8988T (cell line): ENCODE results near the gene SIRT7.
"Not testable (repeated sequence)": the region's sequence is repeated elsewhere in the genome, so short reads cannot be mapped to it uniquely, and the experiment has no call there.

Source experiments
- DNase-seq: peaks from one replicate; pipeline ENCODE4 v3.0.0; 2011

SIRT7 gene

DNA sequence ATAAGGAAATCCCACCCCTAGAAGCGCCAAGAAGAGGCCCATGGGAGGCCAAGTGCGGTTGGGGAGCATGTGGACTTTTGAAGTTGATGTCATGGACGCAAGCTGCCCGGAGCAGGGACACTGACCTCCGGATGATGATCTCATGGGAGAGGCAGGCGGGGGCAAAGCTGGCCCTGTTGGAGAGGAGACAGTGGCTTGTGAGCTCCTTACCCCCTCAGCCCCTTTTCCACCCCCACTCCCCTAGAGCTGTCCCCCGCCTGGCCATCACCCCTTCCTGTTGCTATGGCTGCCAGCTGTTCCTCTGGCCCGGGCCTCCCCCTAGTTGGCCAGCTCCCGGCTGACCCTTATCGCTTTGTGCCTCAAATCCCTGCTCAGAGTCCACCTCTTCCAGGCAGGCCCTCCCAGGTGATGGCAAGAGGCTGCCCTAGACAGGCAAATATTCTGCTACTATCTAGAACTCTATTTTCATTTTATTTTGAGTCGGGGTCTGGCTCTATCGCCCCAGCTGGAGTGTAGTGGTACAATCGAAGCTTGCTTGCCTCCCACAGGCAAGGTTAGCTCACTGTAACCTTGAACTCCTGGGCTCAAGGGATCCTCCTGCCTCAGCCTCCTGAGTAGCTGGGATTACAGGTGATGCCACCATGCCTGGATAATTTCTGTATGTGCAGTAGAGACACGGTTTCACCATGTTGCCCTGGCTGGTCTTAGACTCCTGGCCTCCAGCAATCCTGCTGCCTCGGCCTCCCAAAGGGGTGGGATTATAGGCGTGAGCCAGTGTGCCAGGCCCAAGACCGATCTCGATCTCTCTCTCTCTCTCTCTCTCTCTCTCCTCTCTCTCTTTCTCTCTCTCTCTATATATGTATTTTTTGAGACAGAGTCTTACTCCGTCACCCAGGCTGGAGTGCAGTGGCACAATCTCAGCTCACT, 36.4 kb upstream of the SIRT7 start:
- no peak for DNase-seq

DNA sequence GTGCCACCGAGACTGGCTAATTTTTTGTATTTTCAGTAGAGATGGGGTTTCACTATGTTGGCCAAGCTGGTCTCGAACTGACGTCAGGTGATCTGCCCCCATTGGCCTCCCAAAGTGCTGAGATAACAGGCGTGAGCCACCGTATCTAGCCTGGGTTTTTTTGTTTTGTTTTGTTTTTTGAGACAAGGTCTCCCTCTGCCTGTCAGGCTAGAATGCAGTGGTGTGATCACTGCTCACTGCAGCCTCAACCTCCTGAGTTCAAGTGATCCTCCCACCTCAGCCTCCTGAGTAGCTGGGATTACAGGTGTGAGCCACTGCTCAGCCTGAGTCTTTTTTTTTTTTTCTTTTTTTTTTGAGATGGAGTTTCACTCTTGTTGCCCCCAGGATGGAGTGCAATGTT, 35.5 kb upstream of the SIRT7 start:
- not testable (repeated sequence) for DNase-seq

DNA sequence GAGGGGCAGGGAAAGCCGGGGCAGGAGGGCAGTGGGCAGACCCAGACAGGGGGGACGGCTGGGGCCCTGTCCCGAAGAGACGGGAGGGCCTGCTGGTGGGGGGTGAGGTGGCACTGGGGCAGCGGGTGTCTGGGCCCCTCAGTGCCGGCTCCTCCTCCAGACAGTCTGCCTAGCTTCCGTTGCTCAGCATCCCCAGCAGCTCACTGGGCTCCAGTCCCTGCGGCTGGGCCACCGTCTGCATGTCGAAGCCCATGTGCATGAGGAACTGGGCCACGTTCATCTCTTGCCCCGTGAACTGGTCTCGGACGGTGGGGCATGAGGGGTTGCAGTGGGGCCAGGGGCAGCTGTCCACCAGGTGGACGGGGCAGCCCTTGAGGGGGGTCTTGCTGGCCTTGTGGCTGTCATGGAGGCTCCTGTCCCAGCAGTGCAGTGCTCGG, 34.8 kb upstream of the SIRT7 start:
- DNase-seq: no peak

DNA sequence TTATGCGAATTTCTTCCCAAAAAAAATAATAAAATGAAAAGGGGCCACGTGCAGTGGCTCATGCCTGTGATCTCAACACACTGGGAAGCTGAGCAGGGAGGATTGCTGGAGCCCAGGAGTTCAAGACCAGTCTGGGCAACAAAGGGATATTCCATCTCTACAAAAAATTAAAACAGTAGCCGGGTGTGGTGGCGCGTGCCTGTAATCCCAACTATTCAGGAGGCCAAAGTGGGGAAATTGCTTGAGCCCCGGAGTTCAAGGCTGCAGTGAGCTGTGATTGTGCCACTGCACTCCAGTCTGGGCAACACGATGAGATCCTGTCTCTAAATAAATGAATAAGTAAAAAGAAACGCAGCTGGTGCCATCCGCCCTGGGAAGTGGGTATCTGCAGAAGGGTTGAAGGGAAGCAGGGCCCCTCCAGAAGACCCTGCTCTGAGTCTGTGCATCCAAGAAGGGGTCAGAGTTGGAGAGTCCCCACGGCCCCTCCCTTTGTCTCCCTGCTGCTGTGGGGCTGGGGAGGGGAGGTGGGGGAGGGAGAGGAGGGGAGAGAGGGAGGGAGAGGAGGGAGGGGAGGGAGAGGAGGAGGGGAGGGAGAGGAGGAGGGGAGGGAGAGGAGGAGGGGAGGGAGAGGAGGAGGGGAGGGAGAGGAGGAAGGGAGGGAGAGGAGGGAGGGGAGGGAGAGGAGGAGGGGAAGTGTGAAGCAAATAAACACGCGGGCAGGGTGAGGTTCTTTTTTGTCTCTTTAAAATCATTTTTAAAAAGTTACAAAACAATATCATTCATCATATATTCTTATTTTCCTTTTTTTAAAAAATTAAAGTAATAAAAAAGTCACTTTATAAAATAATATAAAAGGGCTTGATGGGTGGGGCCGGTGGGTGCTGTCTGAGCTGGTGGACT, 34.1 kb upstream of the SIRT7 start:
- DNase-seq: no peak

DNA sequence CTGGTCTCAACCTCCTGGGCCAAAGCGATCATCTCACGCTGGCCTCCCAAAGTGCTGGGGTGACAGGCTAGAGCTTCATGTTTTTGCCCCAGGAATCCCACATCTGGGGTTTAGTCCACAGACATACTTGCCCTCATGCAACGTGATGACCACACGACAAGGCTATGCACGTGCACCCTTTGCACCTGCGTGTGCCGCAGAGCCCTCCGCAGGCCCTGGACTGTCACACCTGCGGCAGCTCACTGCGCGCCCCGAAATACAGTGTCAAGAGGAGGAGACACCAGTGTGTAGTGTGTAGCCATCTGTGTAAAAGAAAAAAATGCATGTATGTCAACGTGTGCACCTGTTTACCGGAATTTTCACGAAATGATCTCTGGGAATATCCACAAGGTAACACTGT, 32.5 kb upstream of the SIRT7 start:
- DNase-seq: no peak

DNA sequence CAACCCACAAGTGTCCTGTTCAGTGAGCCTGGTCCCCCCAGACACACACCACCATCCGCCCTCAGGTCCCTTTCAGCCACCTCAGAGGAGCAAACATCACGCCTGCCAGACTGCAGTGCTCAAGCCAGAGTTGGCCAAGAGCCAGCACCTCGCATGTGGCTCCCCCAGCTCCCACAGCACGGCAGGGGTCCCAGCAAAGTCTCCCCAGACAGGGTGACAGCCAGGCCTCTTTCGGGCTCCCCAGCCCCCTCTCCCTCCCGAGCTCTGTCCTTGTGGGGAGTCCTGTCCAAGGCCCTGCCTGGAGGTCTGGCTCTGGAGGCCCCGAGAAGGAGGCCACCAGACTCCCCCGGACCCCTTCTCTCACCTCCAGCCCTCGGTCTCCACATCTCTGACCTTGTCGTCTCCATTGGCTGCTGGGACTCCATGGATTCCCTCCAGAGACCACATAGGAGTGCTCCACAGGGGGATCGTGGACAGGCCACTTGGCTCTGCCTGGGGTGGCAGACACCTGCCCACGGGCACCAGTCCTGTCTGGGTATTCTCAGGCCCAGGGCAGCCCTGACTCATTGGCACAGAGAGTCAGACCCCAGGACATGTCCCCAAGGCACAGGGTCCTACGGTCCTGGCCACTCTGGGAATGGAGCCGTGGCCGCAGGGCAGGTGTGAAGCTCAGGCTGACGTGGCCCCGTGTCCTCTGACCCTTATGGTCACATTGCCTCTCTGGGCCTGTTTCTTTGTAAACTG, 30.8 kb upstream of the SIRT7 start:
- DNase-seq: no peak

DNA sequence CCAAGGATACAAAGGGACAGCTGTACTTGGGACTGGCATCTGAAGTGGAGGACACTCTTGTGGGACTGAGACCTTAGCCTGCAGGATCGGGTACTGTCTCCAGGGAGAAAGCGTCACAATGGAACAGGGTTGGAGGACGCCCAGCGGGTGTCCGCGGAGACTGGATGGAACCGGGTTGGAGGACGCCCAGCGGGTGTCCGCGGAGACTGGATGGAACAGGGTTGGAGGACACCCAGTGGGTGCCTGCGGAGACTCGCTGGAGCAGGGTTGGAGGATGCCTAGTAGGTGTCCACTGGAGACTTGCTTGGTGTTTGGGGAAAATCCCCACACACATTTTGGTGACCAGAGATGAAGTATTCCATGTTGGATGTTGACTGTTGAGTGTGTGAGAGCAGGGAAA, 29.2 kb upstream of the SIRT7 start, which contains the start of gene MYADML2:
Gene MYADML2 (minus strand): TSS at position 45 of the 400 bp plus-strand sequence. CDS start 5,492 bp downstream, outside the sequence.
- DNase-seq: no peak

DNA sequence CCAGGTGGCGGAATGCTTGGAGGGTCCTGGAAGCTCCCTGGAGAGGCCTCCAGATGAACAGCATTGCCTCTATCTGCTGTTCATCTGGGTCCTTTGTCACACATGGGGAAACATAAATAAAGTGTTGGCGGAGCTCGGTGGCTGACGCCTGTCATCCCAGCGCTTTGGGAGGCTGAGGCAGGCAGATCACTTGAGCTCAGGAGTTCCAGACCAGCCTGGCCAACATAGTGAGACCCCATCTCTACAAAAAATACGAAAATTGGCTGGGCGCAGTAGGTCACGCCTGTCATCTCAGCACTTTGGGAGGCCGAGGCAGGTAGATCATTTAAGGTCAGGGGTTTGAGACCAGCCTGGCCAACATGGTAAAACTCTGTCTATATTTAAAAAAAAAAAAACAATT, 26.9 kb upstream of the SIRT7 start:
- no peak for DNase-seq

DNA sequence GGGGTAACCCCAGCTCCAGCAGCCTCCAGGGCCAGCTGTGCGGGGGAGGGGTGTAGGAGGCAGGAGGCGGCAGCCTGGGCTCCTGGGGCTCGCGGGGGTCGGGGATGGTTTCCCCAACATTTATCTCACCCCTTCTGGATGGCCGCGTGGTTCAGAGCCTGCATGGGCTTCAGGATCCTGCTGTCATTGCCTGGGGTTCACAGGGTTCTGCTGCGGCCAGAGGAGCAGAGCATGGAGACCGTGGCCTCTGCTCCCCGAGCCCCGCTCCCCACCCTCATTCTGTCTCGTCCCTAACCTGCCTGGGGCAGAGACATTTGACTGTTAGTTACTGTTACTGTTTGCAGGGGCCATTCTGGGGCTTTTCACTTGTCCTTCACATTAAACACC, 24.2 kb upstream of the SIRT7 start:
- DNase-seq: no peak

DNA sequence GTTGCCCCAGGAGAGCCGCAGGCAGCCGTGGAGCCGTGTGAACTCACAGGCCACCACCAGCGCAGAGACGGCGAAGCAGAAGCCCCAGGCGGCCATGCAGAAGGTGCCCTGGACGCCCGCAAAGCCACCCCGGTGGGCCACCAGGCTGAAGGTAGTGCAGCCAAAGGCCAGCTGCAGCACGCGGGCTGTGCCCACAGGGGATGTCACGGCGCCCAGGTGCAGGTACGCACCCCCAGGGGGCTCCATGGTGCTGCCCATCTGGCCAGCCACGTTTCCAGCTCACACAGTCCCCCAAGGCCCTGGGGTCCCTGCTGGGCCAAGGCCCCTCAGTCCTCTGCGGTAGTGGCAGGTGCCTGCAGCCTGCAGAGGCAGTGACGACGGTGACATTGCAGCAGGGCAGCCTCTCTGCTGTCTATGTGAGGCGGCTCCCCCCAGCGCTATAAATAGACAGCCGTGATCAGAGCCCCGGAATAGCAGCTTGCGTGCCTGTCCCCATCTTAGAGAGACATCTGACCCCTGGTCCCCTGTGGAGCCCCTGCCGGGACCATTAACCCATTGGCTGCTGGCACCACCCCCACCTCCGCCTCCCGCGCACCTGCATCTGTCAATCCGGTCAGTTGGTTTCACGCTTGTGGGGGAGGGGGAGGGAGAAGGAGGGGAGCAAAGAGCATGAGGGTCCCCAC, 23.6 kb upstream of the SIRT7 start:
- no peak for DNase-seq

DNA sequence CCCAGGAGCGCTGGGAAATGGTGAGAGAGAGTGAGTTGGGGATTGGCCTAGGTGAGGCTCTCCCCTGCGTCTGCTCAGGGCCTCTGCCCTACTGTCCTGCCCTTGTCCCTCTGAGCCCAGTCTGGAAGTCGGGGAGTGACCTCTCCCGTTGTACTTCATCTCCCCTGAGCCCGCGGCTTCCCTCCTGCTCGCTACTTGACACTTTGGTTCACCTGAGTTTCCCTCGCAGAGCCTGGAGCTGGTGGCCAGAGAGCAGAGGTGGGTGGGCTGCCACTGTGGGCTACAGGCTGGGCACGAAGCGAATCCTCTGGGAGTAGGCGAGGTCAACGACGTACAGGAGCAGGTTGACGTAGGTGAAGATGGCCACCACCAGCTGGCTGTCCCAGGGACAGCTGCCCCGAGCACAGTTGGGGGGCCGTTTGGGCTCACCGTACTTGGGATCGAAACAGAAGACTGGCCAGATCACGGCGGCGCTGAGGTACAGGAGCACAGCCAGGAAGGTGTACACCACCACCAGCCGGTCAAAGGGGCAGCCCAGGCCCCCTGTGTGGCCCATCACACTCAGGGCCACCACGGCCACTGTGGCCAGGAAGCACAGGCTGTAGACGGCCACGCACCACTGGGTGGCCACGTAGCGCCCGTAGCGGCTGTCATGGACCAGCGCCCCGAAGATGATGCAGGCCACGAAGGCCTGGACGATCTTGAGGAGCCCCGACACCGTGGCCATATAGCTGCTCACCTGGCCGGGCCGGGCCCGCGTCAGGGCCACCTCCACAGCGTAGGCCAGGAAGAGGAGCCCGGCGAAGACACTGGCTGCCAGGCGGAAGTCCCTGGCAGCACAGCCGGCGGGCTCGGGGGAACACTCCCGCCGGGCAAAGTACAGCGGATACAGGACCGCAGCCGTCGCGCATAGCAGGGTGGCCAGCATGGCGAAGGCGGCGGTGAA, 22.8 kb upstream of the SIRT7 start:
- no peak for DNase-seq

DNA sequence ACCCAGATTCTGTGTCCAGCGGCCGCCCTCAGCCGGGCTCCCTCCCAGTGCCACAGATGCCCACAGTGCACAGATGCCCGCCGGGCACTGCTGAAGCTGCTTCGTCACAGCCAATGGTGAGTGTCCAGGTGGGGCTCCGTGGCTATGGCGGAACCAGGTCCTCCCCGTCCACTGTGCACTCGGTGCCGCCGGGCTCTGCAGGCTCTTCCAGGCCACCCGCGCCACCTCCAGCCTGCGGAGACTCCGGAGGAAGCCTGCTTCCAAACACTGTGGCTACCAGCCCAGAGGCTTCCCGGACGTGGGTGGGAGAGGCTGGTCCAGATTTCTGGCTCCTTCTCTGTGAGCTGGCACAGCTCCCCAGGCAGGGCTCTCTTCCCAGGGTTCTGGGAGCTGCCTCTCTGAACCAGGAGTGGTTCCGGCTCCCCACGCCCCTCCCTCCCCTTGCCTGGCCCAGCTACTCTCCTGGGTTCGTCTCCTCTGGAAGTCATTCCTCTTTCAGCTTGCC, 22.0 kb upstream of the SIRT7 start:
- no peak for DNase-seq

DNA sequence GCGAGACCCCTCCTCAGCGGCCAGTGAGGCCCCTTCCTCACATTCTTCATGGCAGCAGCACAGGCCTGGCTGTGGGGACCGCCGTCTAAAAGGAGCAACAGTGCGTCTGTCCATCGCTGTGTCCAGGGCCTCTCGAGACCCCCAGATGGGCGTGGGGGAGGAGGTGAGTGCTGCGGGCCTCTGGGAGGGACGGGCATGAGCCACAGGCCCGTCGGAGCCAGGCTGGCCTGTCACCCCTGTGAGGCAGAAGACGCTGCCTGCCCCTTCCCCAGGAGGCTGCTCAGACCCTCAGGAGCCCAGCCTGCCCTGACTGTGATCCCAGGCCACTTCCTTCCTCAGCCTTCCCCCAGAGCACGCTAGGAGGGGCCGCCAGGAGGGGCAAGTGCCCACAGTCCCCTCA, 21.2 kb upstream of the SIRT7 start:
- DNase-seq: no peak

DNA sequence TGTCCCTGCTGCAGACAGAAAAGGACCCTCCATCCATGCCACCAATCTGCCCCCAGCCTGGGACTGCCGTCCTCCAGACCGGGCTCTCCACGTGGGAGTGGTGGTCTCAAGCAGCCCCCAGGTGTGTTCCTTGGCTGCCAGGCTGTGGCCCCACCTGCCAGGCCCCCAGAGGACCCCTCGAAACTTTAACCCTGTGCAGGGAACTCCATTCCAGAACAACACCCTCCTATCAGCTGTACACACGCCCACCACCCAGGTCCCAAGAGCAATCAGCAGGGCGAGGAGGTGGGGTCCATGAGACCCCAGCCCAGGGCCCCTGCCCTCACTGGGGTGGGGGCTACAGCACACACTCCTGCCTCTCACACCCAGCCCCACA, 17.7 kb upstream of the SIRT7 start:
- DNase-seq: no peak

DNA sequence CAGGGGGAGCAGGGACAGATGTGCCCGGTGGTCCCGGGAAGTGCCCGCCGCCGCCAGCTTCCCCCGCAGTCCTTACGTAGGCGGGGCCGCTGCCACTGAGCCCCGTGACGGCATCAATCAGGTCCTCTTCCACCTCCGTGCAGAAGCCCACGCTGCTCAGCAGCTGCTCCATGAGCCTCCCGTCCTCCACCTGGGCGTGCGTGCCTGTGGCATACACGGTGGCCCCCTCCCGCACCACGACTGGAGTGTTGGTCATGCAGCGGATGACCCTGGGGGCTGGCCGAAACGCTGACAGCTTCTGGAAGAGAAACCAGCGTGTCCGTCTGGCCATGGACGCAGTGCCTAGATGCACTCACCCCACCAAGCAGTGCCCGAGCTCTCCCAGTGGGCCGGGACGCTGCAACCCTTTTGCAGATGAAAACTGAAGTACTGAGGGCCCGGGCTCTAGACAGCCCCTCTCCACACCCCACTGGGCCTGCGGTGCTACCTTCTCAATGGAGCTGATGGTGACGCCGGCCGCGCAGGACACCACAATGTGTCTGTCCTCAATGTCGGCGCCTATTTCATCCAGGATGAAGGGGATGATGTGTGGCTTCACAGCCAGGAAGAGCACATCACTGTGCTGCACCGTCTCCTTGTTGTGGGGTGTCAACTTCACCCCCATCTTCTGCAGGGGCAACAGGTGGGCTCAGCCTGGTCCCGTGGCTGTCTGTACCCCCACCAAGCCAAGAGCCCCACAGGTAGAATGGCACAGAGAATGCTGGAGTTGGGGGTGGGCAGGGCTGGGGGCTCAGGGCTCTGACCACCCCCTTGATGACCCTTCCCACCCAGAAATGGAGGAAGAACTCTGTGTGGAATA, 17.1 kb upstream of the SIRT7 start:
- no peak for DNase-seq

DNA sequence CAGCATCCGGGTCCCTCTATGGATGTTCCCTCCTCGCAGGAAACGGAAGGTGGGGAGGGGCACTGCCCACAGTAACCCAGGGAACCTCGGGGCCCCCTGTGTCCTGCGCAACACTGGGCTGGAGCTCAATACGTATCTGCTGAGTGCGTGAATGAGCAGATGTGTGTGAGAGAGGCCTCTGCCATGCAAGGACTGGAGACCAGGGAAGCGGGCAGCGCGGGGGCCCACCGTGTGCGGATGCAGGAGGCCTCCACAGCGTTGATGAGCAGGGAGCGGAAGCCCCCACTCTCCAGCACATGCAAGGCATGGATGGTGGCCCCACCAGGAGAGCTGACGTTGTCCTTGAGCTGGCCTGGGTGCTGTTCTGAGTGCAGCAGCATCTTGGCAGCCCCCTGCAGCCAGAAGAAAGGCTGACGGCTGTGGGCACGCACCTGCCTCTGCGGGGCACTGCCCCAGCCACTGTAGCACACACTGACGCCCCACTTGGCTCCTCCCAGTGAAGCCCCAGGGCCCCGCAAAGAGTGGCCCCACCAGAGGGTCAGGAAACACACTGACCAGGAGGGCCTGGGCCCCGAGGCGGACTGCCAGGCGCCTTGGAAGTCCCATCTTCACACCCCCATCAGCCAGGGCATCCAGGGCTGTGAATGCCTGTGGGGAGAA, 16.3 kb upstream of the SIRT7 start:
- no peak for DNase-seq

DNA sequence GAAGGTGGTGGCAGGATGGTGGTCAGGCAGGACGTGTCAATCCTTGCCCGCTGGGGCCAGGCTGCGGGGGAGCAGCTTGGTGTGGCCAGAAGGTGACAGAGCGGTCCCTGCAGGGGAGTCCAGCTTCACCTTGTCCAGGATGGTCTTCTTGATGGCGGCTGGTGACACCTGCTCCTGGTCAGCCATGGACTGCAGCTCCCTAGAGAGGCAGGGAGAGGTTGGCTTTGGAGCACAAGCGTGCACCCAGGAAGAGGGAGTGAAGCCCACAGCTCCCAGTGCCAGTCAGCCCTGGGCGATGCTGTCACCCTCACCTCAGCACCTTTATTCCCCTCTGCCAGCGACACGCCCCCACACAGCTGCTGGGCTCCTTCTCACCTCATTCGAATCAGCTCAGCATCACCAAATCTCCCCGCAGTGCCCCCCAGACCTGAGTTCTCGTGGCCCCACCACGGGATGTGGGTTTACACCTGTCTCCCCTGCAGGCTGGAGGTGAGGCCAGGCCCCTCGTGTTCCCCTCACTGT, 15.3 kb upstream of the SIRT7 start:
- DNase-seq: no peak

DNA sequence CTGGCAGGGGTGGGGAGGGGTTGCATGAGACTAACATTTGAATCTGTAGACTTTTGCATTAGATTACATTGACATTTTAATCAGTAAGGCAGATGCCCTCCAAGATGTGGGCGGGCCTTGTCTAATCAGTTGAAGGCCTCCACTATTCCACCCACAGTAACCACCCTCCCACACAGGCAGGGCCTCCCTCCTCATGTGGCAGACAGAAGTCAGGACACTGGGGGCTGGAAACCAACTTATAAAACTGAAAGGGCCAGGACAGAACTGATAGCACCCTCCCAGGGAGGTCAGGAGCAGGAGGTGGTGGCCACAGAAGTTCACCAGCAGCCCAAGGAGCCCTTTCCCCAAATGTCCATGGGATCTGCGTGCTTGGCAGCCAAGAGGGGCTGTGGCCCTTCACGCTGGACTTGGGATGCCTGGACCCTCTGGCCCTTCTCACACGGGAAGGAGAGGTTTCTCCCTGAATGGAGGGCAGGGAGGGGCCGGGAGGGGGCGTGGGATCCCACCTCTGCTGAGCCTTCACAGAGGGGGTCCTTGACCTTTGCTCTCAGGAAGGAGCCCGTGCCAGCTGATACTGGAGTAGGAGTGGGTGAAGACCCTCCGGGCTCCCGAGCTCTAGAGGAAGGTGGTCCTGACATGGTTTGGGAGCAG, 14.5 kb upstream of the SIRT7 start:
- no peak for DNase-seq
